MM.1S (cell line): ENCODE data around the gene CHD6.

Experiments used
- DNase-seq: peaks from one replicate; pipeline ENCODE4 v3.0.0-alpha.2; 2015
- H2AFZ ChIP-seq: fragments of 300-600 bp; sonication (generic); 2 replicates; pipeline ENCODE4 v1.6.0; 2016; ENCODE audit warnings: antibody characterized with exemption, low read length
- H3F3A ChIP-seq: fragments of 300-600 bp; sonication (generic); 2 replicates; pipeline ENCODE4 v1.6.1; 2016; ENCODE audit warnings: mild to moderate bottlenecking, antibody characterized with exemption, low read length, moderate library complexity, mixed read lengths; ENCODE audit not compliant: insufficient read depth
- H3K27ac ChIP-seq: fragments of 300-600 bp; sonication (generic); 2 replicates; pipeline ENCODE4 v1.5.1; 2016; ENCODE audit warnings: mild to moderate bottlenecking, low read length
- H3K27me3 ChIP-seq: fragments of 300-600 bp; sonication (generic); replicated peaks from 2 replicates; pipeline ENCODE4 v1.6.0; 2016; ENCODE audit warnings: low read length; ENCODE audit not compliant: insufficient read depth
- H3K36me3 ChIP-seq: fragments of 300-600 bp; sonication (generic); replicated peaks from 2 replicates; pipeline ENCODE4 v1.6.1; 2016; ENCODE audit warnings: mild to moderate bottlenecking, low read length, mixed read lengths; ENCODE audit not compliant: insufficient read depth
- H3K4me1 ChIP-seq: fragments of 300-600 bp; sonication (generic); 2 replicates; pipeline ENCODE4 v1.6.1; 2016; ENCODE audit warnings: low read length, mixed read lengths
- H3K4me2 ChIP-seq: fragments of 300-600 bp; sonication (generic); 2 replicates; pipeline ENCODE4 v1.6.0; 2016; ENCODE audit warnings: low read depth, low read length
- H3K4me3 ChIP-seq: fragments of 300-600 bp; sonication (generic); 2 replicates; pipeline ENCODE4 v1.5.1; 2016; ENCODE audit warnings: low read length, mixed read lengths
- H3K79me2 ChIP-seq: fragments of 300-600 bp; sonication (generic); 2 replicates; pipeline ENCODE4 v1.6.1; 2016; ENCODE audit warnings: mixed run types, low read length, mixed read lengths
- H3K9ac ChIP-seq: fragments of 300-600 bp; sonication (generic); 2 replicates; pipeline ENCODE4 v1.6.1; 2016; ENCODE audit warnings: low read length, mixed read lengths
- H3K9me2 ChIP-seq: fragments of 300-600 bp; sonication (generic); replicated peaks from 2 replicates; pipeline ENCODE4 v1.6.1; 2016; ENCODE audit warnings: mild to moderate bottlenecking, low read length, mixed read lengths; ENCODE audit not compliant: insufficient read depth
- H3K9me3 ChIP-seq: fragments of 300-600 bp; sonication (generic); replicated peaks from 2 replicates; pipeline ENCODE4 v1.6.1; 2016; ENCODE audit warnings: mild to moderate bottlenecking, low read length, mixed read lengths; ENCODE audit not compliant: insufficient read depth
- H4K20me1 ChIP-seq: fragments of 300-600 bp; sonication (generic); 2 replicates; pipeline ENCODE4 v1.6.1; 2016; ENCODE audit warnings: mild to moderate bottlenecking, low read length, moderate library complexity, mixed read lengths; ENCODE audit not compliant: insufficient read depth
- EZH2 ChIP-seq: fragments of 300-600 bp; sonication (generic); optimal IDR thresholded peaks from 2 replicates; pipeline ENCODE3; 2017; ENCODE audit warnings: low read depth, mild to moderate bottlenecking, antibody characterized with exemption, low read length, mixed read lengths
- EZH2phosphoT487 ChIP-seq: fragments of 300-600 bp; sonication (generic); IDR thresholded peaks from 2 replicates; pipeline ENCODE4 v1.6.1; 2018; ENCODE audit warnings: antibody characterized with exemption, low read length
- TF ChIP-seq, protein P1 (sequence below): fragments of 300-600 bp; sonication (generic); IDR thresholded peaks from 2 replicates; pipeline ENCODE4 v1.5.1; 2016; ENCODE audit warnings: antibody characterized with exemption, low read length, mixed read lengths

CHD6 gene

DNA sequence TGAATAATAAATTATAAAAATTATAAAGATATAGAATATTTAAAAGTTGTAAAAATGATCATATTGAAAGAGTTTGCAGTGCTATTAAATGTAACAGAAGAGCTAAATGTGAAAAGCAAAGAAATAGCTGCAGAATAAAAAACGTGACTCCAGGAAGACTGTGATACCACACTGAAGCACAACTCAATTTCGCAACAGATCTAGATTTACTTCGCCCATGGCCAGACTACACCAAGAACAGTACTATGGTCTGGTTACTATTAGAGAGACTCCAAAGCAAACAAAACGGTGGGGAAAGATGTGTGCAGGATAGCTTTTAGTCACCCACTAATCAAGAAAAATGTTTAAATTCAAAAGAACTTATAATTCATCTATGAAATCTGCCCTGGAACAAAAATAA lies 1.9 kb downstream of the CHD6 start:
- TF ChIP-seq, protein P1, sequence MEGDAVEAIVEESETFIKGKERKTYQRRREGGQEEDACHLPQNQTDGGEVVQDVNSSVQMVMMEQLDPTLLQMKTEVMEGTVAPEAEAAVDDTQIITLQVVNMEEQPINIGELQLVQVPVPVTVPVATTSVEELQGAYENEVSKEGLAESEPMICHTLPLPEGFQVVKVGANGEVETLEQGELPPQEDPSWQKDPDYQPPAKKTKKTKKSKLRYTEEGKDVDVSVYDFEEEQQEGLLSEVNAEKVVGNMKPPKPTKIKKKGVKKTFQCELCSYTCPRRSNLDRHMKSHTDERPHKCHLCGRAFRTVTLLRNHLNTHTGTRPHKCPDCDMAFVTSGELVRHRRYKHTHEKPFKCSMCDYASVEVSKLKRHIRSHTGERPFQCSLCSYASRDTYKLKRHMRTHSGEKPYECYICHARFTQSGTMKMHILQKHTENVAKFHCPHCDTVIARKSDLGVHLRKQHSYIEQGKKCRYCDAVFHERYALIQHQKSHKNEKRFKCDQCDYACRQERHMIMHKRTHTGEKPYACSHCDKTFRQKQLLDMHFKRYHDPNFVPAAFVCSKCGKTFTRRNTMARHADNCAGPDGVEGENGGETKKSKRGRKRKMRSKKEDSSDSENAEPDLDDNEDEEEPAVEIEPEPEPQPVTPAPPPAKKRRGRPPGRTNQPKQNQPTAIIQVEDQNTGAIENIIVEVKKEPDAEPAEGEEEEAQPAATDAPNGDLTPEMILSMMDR = no peak
- no peak for TF ChIP-seq EZH2phosphoT487
- TF ChIP-seq EZH2 = no peak
- Histone ChIP-seq H2AFZ (no peak overlapping the region), H3K27me3 (no peaks in the 10 kb centered on the region), H3K4me2 (no peak overlapping the region), H3K4me3 (no peak overlapping the region), H4K20me1 (no peaks in the 10 kb centered on the region), H3K79me2 (peaks cover 64% of the 10 kb centered on the region), H3F3A (no peaks in the 10 kb centered on the region), H3K4me1 (peaks cover 9% of the 10 kb centered on the region; the same call in 1 of the 2 replicates), H3K36me3 (no peaks in the 10 kb centered on the region), H3K9me2 (no peaks in the 10 kb centered on the region), H3K9me3 (no peaks in the 10 kb centered on the region), H3K9ac (no peak overlapping the region), H3K27ac (no peak overlapping the region)
- no peak for DNase-seq

DNA sequence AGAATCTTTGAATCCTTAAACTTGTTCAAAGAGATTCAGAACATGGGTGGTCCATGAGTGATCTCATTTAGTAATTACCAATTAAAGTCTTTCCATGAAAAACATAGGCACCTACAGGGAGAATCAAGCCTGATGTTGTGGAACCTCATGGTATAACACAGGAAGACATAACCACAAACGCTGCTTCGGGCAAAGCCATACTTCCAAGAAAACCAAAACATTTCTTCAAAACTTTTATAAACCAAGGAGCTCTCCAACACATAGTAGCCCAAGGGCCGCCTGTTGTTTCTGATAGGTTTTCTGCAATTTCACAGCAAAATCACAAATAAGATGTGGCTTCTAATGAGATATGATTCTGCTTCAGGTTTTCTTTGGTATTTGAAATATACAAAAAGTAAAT lies 2.5 kb downstream of the CHD6 start:
- no peaks in the 10 kb centered on the region for H3K9me3 ChIP-seq
- H3K9ac ChIP-seq = no peak overlapping the region
- no peak overlapping the region for H3K4me2 ChIP-seq
- H4K20me1 ChIP-seq = no peaks in the 10 kb centered on the region
- no peaks in the 10 kb centered on the region for H3F3A ChIP-seq
- H3K27me3 ChIP-seq = no peaks in the 10 kb centered on the region
- no peak overlapping the region for H2AFZ ChIP-seq
- H3K27ac ChIP-seq = no peak overlapping the region
- peaks cover 9% of the 10 kb centered on the region; the same call in 1 of the 2 replicates for H3K4me1 ChIP-seq
- peaks cover 70% of the 10 kb centered on the region for H3K79me2 ChIP-seq
- DNase-seq = no peak
- TF ChIP-seq, protein P1 = no peak
- TF ChIP-seq EZH2 = no peak
- TF ChIP-seq EZH2phosphoT487 = no peak
- no peak overlapping the region for H3K4me3 ChIP-seq
- H3K9me2 ChIP-seq = no peaks in the 10 kb centered on the region
- no peaks in the 10 kb centered on the region for H3K36me3 ChIP-seq

DNA sequence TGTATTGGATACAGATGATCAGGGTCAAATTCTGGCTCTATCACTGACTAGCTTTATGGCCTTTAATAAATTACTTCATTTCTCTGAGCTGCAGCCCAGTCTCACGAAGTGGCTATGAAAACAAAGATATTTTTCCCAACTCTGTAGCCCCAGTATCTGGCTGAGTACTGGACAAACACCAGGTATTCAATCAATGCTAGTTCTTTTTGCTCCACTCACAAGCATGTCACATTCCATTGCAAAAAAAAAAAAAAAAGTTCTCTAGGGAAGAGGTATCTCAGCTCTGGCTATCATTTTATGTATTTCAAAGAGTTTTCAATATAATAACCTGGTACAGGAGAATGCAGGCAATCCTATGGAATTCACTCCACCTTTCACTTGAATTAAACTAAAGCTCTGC lies 3.1 kb downstream of the CHD6 start:
- no peaks in the 10 kb centered on the region for H3K27me3 ChIP-seq
- no peak overlapping the region for H3K9ac ChIP-seq
- H3K27ac ChIP-seq = no peak overlapping the region
- H3K79me2 ChIP-seq = peaks cover 73% of the 10 kb centered on the region
- no peaks in the 10 kb centered on the region for H3F3A ChIP-seq
- no peaks in the 10 kb centered on the region for H4K20me1 ChIP-seq
- H3K4me2 ChIP-seq = no peak overlapping the region
- H3K9me3 ChIP-seq = no peaks in the 10 kb centered on the region
- H2AFZ ChIP-seq = no peak overlapping the region
- TF ChIP-seq EZH2 (no peak), EZH2phosphoT487 (no peak)
- TF ChIP-seq, protein P1 = no peak
- H3K4me1 ChIP-seq = peaks cover 9% of the 10 kb centered on the region; the same call in 1 of the 2 replicates
- no peak overlapping the region for H3K4me3 ChIP-seq
- no peak for DNase-seq
- no peaks in the 10 kb centered on the region for H3K9me2 ChIP-seq
- no peaks in the 10 kb centered on the region for H3K36me3 ChIP-seq

DNA sequence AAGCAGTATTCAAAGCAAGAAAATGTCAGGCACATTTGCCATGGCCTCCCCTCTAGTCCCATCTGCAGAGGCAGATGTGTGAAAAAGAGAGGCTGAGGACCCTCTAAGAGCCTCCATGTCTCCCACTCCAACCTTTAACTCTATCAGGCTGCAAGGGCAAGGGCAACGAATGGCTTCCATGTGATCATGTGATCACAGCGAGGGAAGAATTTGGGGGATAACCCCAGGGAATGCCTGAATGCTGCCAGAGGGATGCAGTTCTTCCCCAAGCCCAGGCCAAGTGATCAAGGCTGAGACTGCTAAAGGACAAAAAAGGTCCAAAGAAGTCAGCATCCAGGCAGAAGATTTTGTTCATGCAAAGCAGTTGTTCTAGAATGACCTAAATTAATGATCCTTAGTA lies 4.9 kb downstream of the CHD6 start:
- Histone ChIP-seq H3K4me1 (peaks cover 6% of the 10 kb centered on the region; the same call in 1 of the 2 replicates), H4K20me1 (no peaks in the 10 kb centered on the region), H3K9ac (no peak overlapping the region), H3K4me3 (no peak overlapping the region), H3K4me2 (no peak overlapping the region), H3K79me2 (peaks cover 91% of the 10 kb centered on the region), H3F3A (no peaks in the 10 kb centered on the region), H3K27me3 (no peaks in the 10 kb centered on the region), H3K9me3 (no peaks in the 10 kb centered on the region), H3K36me3 (no peaks in the 10 kb centered on the region), H3K9me2 (no peaks in the 10 kb centered on the region), H2AFZ (no peak overlapping the region), H3K27ac (no peak overlapping the region)
- no peak for TF ChIP-seq EZH2phosphoT487
- TF ChIP-seq, protein P1 = no peak
- TF ChIP-seq EZH2 = no peak
- no peak for DNase-seq
